Activated naive CD8-positive, alpha-beta T cell (primary cell): ENCODE results near the gene JOSD2.

Experiments
- H3K27ac Mint-ChIP-seq: one replicate; pipeline ENCODE4 v1.8.0; 2021; ENCODE audit warnings: mixed read lengths
- H3K27me3 Mint-ChIP-seq: one replicate; pipeline ENCODE4 v1.8.0; 2021; ENCODE audit warnings: mixed read lengths
- H3K36me3 Mint-ChIP-seq: one replicate; pipeline ENCODE4 v1.8.0; 2021; ENCODE audit warnings: mixed read lengths
- H3K4me1 Mint-ChIP-seq: one replicate; pipeline ENCODE4 v1.8.0; 2021; ENCODE audit warnings: low read depth, mixed read lengths
- H3K4me3 Mint-ChIP-seq: one replicate; pipeline ENCODE4 v1.8.0; 2021; ENCODE audit warnings: mild to moderate bottlenecking, mixed read lengths
- H3K9me3 Mint-ChIP-seq: one replicate; pipeline ENCODE4 v1.8.0; 2021; ENCODE audit warnings: low read depth, mixed read lengths

Gene JOSD2

GRCh38 chr19:50466706-50467039 lies 44.3 kb downstream of the JOSD2 start:
- Mint-ChIP-seq H3K27ac (no peak overlapping the region), H3K4me1 (no peaks in the 10 kb centered on the region), H3K4me3 (no peak overlapping the region), H3K36me3 (no peaks in the 10 kb centered on the region), H3K27me3 (peaks cover 2% of the 10 kb centered on the region), H3K9me3 (no peaks in the 10 kb centered on the region)

- Mint-ChIP-seq H3K27me3 (peaks cover 2% of the 10 kb centered on the region), H3K4me3 (no peak overlapping the region), H3K4me1 (peaks cover 2% of the 10 kb centered on the region), H3K36me3 (no peaks in the 10 kb centered on the region), H3K9me3 (no peaks in the 10 kb centered on the region), H3K27ac (no peak overlapping the region)
Observed at GRCh38 chr19:50465986-50466705, 44.8 kb downstream of the JOSD2 start.

GRCh38 chr19:50465000-50465399 lies 46.0 kb downstream of the JOSD2 start:
- Mint-ChIP-seq H3K27ac (no peak overlapping the region), H3K9me3 (no peaks in the 10 kb centered on the region), H3K36me3 (no peaks in the 10 kb centered on the region), H3K4me3 (no peak overlapping the region), H3K4me1 (peaks cover 3% of the 10 kb centered on the region), H3K27me3 (peaks cover 4% of the 10 kb centered on the region)

GRCh38 chr19:50464348-50464747 lies 46.6 kb downstream of the JOSD2 start:
- Mint-ChIP-seq H3K27me3 (peaks cover 4% of the 10 kb centered on the region), H3K4me1 (peaks cover 3% of the 10 kb centered on the region), H3K36me3 (no peaks in the 10 kb centered on the region), H3K4me3 (no peak overlapping the region), H3K27ac (no peak overlapping the region), H3K9me3 (no peaks in the 10 kb centered on the region)

- peaks cover 3% of the 10 kb centered on the region for H3K4me1 Mint-ChIP-seq
- H3K27ac Mint-ChIP-seq, result no peak overlapping the region
- H3K27me3 Mint-ChIP-seq, result peaks cover 4% of the 10 kb centered on the region
- H3K9me3 Mint-ChIP-seq, result no peaks in the 10 kb centered on the region
- H3K36me3 Mint-ChIP-seq, result no peaks in the 10 kb centered on the region
- H3K4me3 Mint-ChIP-seq, result no peak overlapping the region
Observed at GRCh38 chr19:50462970-50463369, 48.0 kb downstream of the JOSD2 start.

- no peak overlapping the region for H3K4me3 Mint-ChIP-seq
- peaks cover 13% of the 10 kb centered on the region for H3K27me3 Mint-ChIP-seq
- peaks cover 3% of the 10 kb centered on the region for H3K4me1 Mint-ChIP-seq
- H3K9me3 Mint-ChIP-seq, result no peaks in the 10 kb centered on the region
- no peak overlapping the region for H3K27ac Mint-ChIP-seq
- peaks cover 2% of the 10 kb centered on the region for H3K36me3 Mint-ChIP-seq
Observed at GRCh38 chr19:50461066-50461875, 49.7 kb downstream of the JOSD2 start.

GRCh38 chr19:50460161-50460765 lies 50.7 kb downstream of the JOSD2 start:
- no peak overlapping the region for H3K4me3 Mint-ChIP-seq
- no peak overlapping the region for H3K27ac Mint-ChIP-seq
- H3K4me1 Mint-ChIP-seq, result peaks cover 3% of the 10 kb centered on the region
- peaks cover 13% of the 10 kb centered on the region for H3K27me3 Mint-ChIP-seq
- H3K9me3 Mint-ChIP-seq, result no peaks in the 10 kb centered on the region
- H3K36me3 Mint-ChIP-seq, result peaks cover 2% of the 10 kb centered on the region

GRCh38 chr19:50459638-50460037 lies 51.4 kb downstream of the JOSD2 start:
- peaks cover 2% of the 10 kb centered on the region for H3K36me3 Mint-ChIP-seq
- no peaks in the 10 kb centered on the region for H3K9me3 Mint-ChIP-seq
- H3K27ac Mint-ChIP-seq, result no peak overlapping the region
- peaks cover 3% of the 10 kb centered on the region for H3K4me1 Mint-ChIP-seq
- H3K4me3 Mint-ChIP-seq, result no peak overlapping the region
- peaks cover 13% of the 10 kb centered on the region for H3K27me3 Mint-ChIP-seq

GRCh38 chr19:50459067-50459456 lies 51.9 kb downstream of the JOSD2 start:
- no peak overlapping the region for H3K27ac Mint-ChIP-seq
- no peaks in the 10 kb centered on the region for H3K9me3 Mint-ChIP-seq
- H3K36me3 Mint-ChIP-seq, result peaks cover 2% of the 10 kb centered on the region
- H3K27me3 Mint-ChIP-seq, result peaks cover 13% of the 10 kb centered on the region
- no peak overlapping the region for H3K4me3 Mint-ChIP-seq
- H3K4me1 Mint-ChIP-seq, result peaks cover 3% of the 10 kb centered on the region

- Mint-ChIP-seq H3K4me1 (peaks cover 3% of the 10 kb centered on the region), H3K36me3 (peaks cover 2% of the 10 kb centered on the region), H3K4me3 (no peak overlapping the region), H3K27ac (no peak overlapping the region), H3K9me3 (no peaks in the 10 kb centered on the region), H3K27me3 (peaks cover 13% of the 10 kb centered on the region)
Observed at GRCh38 chr19:50458396-50459066, 52.5 kb downstream of the JOSD2 start.

- Mint-ChIP-seq H3K9me3 (no peaks in the 10 kb centered on the region), H3K27ac (no peak overlapping the region), H3K4me1 (peaks cover 3% of the 10 kb centered on the region), H3K4me3 (no peak overlapping the region), H3K36me3 (peaks cover 2% of the 10 kb centered on the region), H3K27me3 (peaks cover 11% of the 10 kb centered on the region)
Observed at GRCh38 chr19:50457300-50457699, 53.7 kb downstream of the JOSD2 start.
